Lower lobe of right lung (tissue), 2 donors: Measurements from ENCODE around the gene SDC4. TPM values are rescaled to one million over a fixed set of nuclear protein-coding genes. Genes with fewer than 3 reads are reported as not detected.

ENCODE experiments used
- ATAC-seq, 2 donors: fragments of 200-7000 bp; cut with Tn5 transposase; one replicate each; pipeline ENCODE4 v1.9.1; 2020 to 2022; ENCODE audit warnings: mild to moderate bottlenecking in 2 of 2, moderate library complexity in 2 of 2
- DNase-seq: peaks from one replicate; pipeline ENCODE4 v3.0.0-alpha.2; 2020
- H3K27ac ChIP-seq: fragments of 200-600 bp; one replicate; pipeline ENCODE4 v1.8.0; 2022
- H3K27me3 ChIP-seq: fragments of 200-600 bp; one replicate; pipeline ENCODE4 v1.8.0; 2022; ENCODE audit warnings: low read depth
- H3K36me3 ChIP-seq: fragments of 200-600 bp; one replicate; pipeline ENCODE4 v1.8.0; 2022; ENCODE audit warnings: mild to moderate bottlenecking
- H3K4me1 ChIP-seq: fragments of 200-600 bp; one replicate; pipeline ENCODE4 v1.8.0; 2022
- H3K4me3 ChIP-seq: fragments of 200-600 bp; one replicate; pipeline ENCODE4 v1.8.0; 2022; ENCODE audit warnings: mild to moderate bottlenecking
- H3K9me3 ChIP-seq: fragments of 200-600 bp; one replicate; pipeline ENCODE4 v1.8.0; 2022
- CTCF ChIP-seq: fragments of 200-600 bp; IDR thresholded peaks from one replicate; pipeline ENCODE4 v1.8.0; 2022; ENCODE audit warnings: antibody characterized with exemption, mild to moderate bottlenecking
- intact Hi-C: fragments of 100-400 bp; cut with DNase I; formaldehyde crosslinking; loops from one replicate; pipeline ENCODE4 v1.11.0; 2022
- total RNA-seq: library from RNA; stranded (reverse); fragmentation: NEBNext Ultra II Directional; extraction: Animal tissue kit (Norgen Biotek cat#: 25700); gene quantifications from one replicate; pipeline ENCODE4 v1.2.1, GENCODE V29; 2021
- donor health status: DM: no; HTN: yes; CAD: no; lungs with severe emphysema.

SDC4 gene
- total RNA-seq, 1 donor from 2014 or later = 259 TPM

GRCh38 chr20:45294003-45294368, 54.2 kb downstream of the SDC4 start:
- intact Hi-C loops = no loop called here

DNA sequence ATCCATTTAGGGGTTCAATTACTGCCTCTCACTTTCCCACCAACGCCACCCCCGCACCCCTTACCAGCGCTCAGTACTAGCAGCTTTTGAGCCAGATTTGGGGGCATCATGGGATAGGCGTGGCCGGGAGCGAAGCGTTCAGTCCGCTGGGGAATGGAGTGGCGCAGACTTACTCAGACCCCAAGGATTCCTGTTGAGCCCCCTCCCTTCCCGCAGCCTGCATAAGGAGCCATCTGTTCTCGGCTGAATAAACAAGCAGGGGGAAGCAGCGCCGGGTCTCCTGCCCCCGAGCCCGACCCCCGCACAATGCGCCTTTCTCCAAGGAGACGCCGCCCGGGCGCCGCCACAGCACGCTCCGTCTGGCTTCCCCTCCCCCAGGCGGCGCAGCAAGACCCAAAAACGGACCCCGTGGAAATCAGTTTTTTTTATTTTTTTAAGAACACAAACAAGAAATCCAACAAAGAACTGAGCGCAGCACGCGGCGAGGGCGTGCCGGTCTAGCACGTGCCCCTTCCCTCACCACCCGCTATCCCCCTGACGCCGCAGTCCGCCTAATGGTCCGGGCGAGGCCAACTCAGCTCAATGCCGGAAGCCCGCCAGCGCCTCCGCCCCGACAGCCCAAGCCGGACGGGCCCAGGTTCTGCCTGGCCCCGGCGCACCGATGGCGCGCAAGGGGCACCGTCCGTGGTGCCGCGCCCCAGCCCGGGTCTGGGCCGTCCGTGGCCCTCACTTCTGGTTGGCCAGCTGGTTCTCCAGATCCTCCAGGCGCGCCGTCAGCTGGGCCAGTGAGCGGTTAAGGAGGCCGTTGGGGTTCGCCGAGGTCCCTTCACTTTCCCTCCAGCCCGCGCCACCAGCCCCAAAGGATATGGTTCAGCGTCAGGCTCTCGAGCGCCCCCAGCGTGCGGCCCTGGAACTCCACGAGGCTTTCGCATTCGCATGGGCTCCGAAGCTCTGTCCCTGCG, 54.9 kb downstream of the SDC4 start:
- Histone ChIP-seq H3K27ac (peak overlapping the region; percentile 78), H3K36me3 (no peaks in the 10 kb centered on the region), H3K9me3 (no peaks in the 10 kb centered on the region), H3K4me1 (peaks cover 25% of the 10 kb centered on the region), H3K4me3 (peak overlapping the region; percentile 68), H3K27me3 (peaks cover 13% of the 10 kb centered on the region)
- TF ChIP-seq CTCF = peak; percentile 98
- ATAC-seq (peak; percentile 93 to 94), DNase-seq (peak; percentile 93)
- intact Hi-C loops = no loop called here

More at GRCh38 chr20:45294003-45294368, 54.2 kb downstream of the SDC4 start:
- DNase-seq (no peak), ATAC-seq (no peak)
- Histone ChIP-seq H3K27ac (peak overlapping the region; percentile 78), H3K4me3 (peak overlapping the region; percentile 68), H3K4me1 (peaks cover 25% of the 10 kb centered on the region), H3K36me3 (no peaks in the 10 kb centered on the region), H3K9me3 (no peaks in the 10 kb centered on the region), H3K27me3 (peaks cover 13% of the 10 kb centered on the region)
- peak; percentile 7 for TF ChIP-seq CTCF

GRCh38 chr20:45292343-45292742, 55.9 kb downstream of the SDC4 start:
- H3K36me3 ChIP-seq = no peaks in the 10 kb centered on the region
- peaks cover 13% of the 10 kb centered on the region for H3K27me3 ChIP-seq
- H3K4me3 ChIP-seq = no peak overlapping the region
- no peaks in the 10 kb centered on the region for H3K9me3 ChIP-seq
- intact Hi-C loops = no loop called here
- no peak overlapping the region for H3K27ac ChIP-seq
- no peak for TF ChIP-seq CTCF
- no peak for DNase-seq
- peaks cover 25% of the 10 kb centered on the region for H3K4me1 ChIP-seq
- ATAC-seq = no peak

- intact Hi-C loops = no loop called here
- H3K4me1 ChIP-seq = peaks cover 25% of the 10 kb centered on the region
- TF ChIP-seq CTCF = no peak
- H3K36me3 ChIP-seq = no peaks in the 10 kb centered on the region
- ATAC-seq (no peak), DNase-seq (no peak)
- H3K4me3 ChIP-seq = no peak overlapping the region
- peaks cover 13% of the 10 kb centered on the region for H3K27me3 ChIP-seq
- no peak overlapping the region for H3K27ac ChIP-seq
- H3K9me3 ChIP-seq = no peaks in the 10 kb centered on the region
These were observed 56.7 kb downstream of the SDC4 start for GRCh38 chr20:45291526-45291925.

DNA sequence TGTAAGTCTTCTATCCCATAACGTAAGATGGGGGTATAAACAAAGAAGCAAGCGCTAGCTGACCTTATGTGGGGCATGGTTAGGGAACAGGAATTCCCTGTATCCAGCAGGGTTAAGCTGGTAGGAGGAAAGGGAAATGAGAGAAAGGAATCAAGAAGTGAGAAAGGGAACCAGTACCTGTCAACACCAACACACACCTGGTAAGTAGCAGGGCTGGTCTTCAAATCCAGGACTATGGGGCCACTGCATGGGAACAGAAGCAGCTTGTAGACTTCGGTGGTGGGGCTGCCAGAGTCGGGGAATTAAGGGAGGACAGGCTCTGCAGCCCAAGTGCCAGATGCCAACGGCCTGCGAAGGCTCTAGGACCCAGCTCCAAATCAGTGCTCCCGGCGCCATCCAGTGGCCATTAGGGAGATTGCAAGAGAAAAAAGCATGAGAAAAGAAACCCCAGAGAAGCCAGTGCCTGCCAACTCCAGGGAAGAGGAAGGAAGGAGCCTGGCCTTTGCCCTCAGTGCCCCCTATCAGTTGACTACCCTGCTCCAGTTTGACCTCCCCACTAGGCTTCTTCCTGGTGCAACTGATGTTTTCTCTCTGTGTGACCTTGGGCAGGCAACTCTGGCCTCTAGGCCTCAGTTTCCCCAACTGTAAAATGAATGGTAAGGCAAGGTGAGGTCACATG, 57.4 kb downstream of the SDC4 start:
- intact Hi-C loops = no loop called here
- Histone ChIP-seq H3K4me1 (peaks cover 25% of the 10 kb centered on the region), H3K27me3 (peaks cover 13% of the 10 kb centered on the region), H3K4me3 (no peak overlapping the region), H3K9me3 (no peaks in the 10 kb centered on the region), H3K36me3 (no peaks in the 10 kb centered on the region), H3K27ac (no peak overlapping the region)
- ATAC-seq (peak; percentile 76 to 83), DNase-seq (peak; percentile 88)
- peak; percentile 89 for TF ChIP-seq CTCF
